HepG2 (cell line): Measurements from ENCODE around the gene CEP170. TPM values are rescaled to one million over a fixed set of nuclear protein-coding genes. Genes with fewer than 3 reads are reported as not detected.

Experiments
- ATAC-seq: fragments of 200-7000 bp; cut with Tn5 transposase; 3 replicates; pipeline ENCODE4 v1.9.1; 2020; ENCODE audit warnings: mild to moderate bottlenecking, moderate library complexity
- BruUV-seq: library from RNA; stranded (reverse); fragments of 400-500 nt; replicated peaks from 2 replicates; lab custom pipeline; 2021; lab: Mats Ljungman, UMichigan
- CTCF ChIA-PET: fragments of 300-600 bp; formaldehyde crosslinking; extraction: SDS; loops from one replicate; lab custom pipeline; 2021; ENCODE audit warnings: low total read pairs, inconsistent platforms, low intra/inter-chr PET ratio; lab: Yijun Ruan, JAX
- POLR2A ChIA-PET: fragments of 350-600 bp; sonication (Branson Sonifier 250); formaldehyde crosslinking; loops from one replicate; lab custom pipeline; 2020; ENCODE audit warnings: antibody characterized with exemption, inconsistent platforms; lab: Yijun Ruan, JAX
- DNase-seq: peaks from one replicate; pipeline ENCODE4 v3.0.0-alpha.2; 2015; ENCODE audit warnings: low spot score
- FAIRE-seq: peaks from 3 replicates; lab custom pipeline; 2011; peaks lifted over from hg19 to GRCh38; lab: Jason Lieb, UNC
- H2AFZ ChIP-seq: one replicate; pipeline ENCODE4 v1.6.1; 2011; ENCODE audit warnings: low read length, inconsistent platforms
- H3K27ac ChIP-seq: fragments of 300-600 bp; 3 replicates; pipeline ENCODE4 v1.8.0; 2011; ENCODE audit warnings: mixed run types, mild to moderate bottlenecking, mixed read lengths, low read length, inconsistent platforms; ENCODE audit not compliant: insufficient read depth; ENCODE audit errors: extremely low read length
- H3K27me3 ChIP-seq, 2 experiments: fragments of 200-600 bp in 1 of 2; 2 replicates in 1 of 2; 3 replicates in 1 of 2; pipeline versions ENCODE4 v1.6.0 to v1.8.0; 2011; ENCODE audit warnings: low read length in 2 of 2, mild to moderate bottlenecking in 2 of 2, moderate library complexity in 2 of 2, inconsistent platforms in 1 of 2; ENCODE audit not compliant: insufficient read depth in 2 of 2, control insufficient read depth in 1 of 2
- H3K36me3 ChIP-seq, 2 experiments: fragments of 200-600 bp in 1 of 2; replicated peaks in 1 of 2; 2 replicates in 1 of 2; 3 replicates in 1 of 2; pipeline versions ENCODE4 v1.5.1 to v1.8.0; 2011; ENCODE audit warnings: low read length in 2 of 2, inconsistent platforms in 1 of 2; ENCODE audit not compliant: insufficient read depth in 2 of 2, control insufficient read depth in 1 of 2
- H3K4me1 ChIP-seq: 2 replicates; pipeline ENCODE4 v1.5.1; 2012; ENCODE audit warnings: low read length, inconsistent platforms; ENCODE audit not compliant: insufficient read depth
- H3K4me2 ChIP-seq: 2 replicates; pipeline ENCODE4 v1.6.0; 2011; ENCODE audit warnings: low read depth, low read length, inconsistent platforms
- H3K4me3 ChIP-seq, 3 experiments: fragments of 200-600 bp in 1 of 3; sonication (generic), shearing (Covaris generic) in 1 of 3; replicated peaks in 1 of 3; 2 replicates each; pipeline ENCODE4 v1.5.1; 2011 to 2016; ENCODE audit warnings: low read length in 3 of 3, inconsistent platforms in 2 of 3, low read depth in 2 of 3, mild to moderate bottlenecking in 2 of 3, control low read depth in 1 of 3, mixed read lengths in 1 of 3; ENCODE audit not compliant: insufficient read depth in 1 of 3
- H3K79me2 ChIP-seq: one replicate; pipeline ENCODE4 v1.6.1; 2011; ENCODE audit warnings: low read length, inconsistent platforms; ENCODE audit not compliant: insufficient read depth
- H3K9ac ChIP-seq: 2 replicates; pipeline ENCODE4 v1.6.0; 2011; ENCODE audit warnings: mild to moderate bottlenecking, low read depth, low read length, inconsistent platforms; ENCODE audit not compliant: insufficient read depth
- H3K9me3 ChIP-seq: 2 replicates; pipeline ENCODE4 v1.5.1; 2012; ENCODE audit warnings: mild to moderate bottlenecking, low read length
- H4K20me1 ChIP-seq: 2 replicates; pipeline ENCODE4 v1.6.0; 2011; ENCODE audit warnings: inconsistent platforms, mild to moderate bottlenecking, low read length, moderate library complexity; ENCODE audit not compliant: insufficient read depth
- GMEB2 ChIP-seq: IDR thresholded peaks from 2 replicates; pipeline ENCODE4 v1.6.1; 2016; ENCODE audit warnings: missing biosample characterization, missing genetic modification reagents, low read depth
- KAT2B ChIP-seq: fragments of 150-350 bp; IDR thresholded peaks from 2 replicates; pipeline ENCODE4 v1.6.1; 2014; ENCODE audit warnings: low read depth, low read length, borderline replicate concordance
- KDM4B ChIP-seq: sonication (generic); formaldehyde crosslinking; IDR thresholded peaks from 2 replicates; pipeline ENCODE4 v1.4.0; 2020; ENCODE audit warnings: missing genetic modification reagents
- RNF219 ChIP-seq: sonication (generic); formaldehyde crosslinking; IDR thresholded peaks from 2 replicates; pipeline ENCODE4 v1.5.0; 2020; ENCODE audit warnings: mild to moderate bottlenecking, missing genetic modification reagents
- SMARCC2 ChIP-seq: fragments of 450-650 bp; IDR thresholded peaks from 2 replicates; pipeline ENCODE4 v1.6.1; 2017; ENCODE audit warnings: antibody characterized with exemption, mild to moderate bottlenecking
- YEATS4 ChIP-seq: sonication (generic); formaldehyde crosslinking; IDR thresholded peaks from 2 replicates; pipeline ENCODE4 v1.4.0; 2020; ENCODE audit warnings: missing genetic modification reagents, borderline replicate concordance
- ZNF180 ChIP-seq: sonication (generic); formaldehyde crosslinking; IDR thresholded peaks from 2 replicates; pipeline ENCODE4 v1.4.0; 2020; ENCODE audit warnings: low read depth, missing genetic modification reagents, borderline replicate concordance
- ZNF280D ChIP-seq: sonication (generic); formaldehyde crosslinking; IDR thresholded peaks from 2 replicates; pipeline ENCODE4 v1.5.1; 2020; ENCODE audit warnings: mild to moderate bottlenecking, missing genetic modification reagents
- ZNF510 ChIP-seq: sonication (generic); formaldehyde crosslinking; IDR thresholded peaks from 2 replicates; pipeline ENCODE4 v1.4.0; 2020; ENCODE audit warnings: low read depth, mild to moderate bottlenecking, missing genetic modification reagents
- ZNF775 ChIP-seq: sonication (generic); formaldehyde crosslinking; IDR thresholded peaks from 2 replicates; pipeline ENCODE4 v1.4.0; 2020; ENCODE audit warnings: missing genetic modification reagents, mild to moderate bottlenecking, moderate library complexity, borderline replicate concordance
- ZSCAN25 ChIP-seq: sonication (generic); formaldehyde crosslinking; IDR thresholded peaks from 2 replicates; pipeline ENCODE4 v1.8.0; 2022; ENCODE audit warnings: mild to moderate bottlenecking, missing genetic modification reagents
- WGBS: methylation state at CpG from one replicate; pipeline ENCODE4 v1.1.6; 2017; ENCODE audit warnings: low lambda C conversion rate; 5-methylcytosine and 5-hydroxymethylcytosine counted together
- in situ Hi-C: cut with HindIII; loops from 2 replicates; pipeline ENCODE4 v1.10.0; 2017; ENCODE audit warnings: low pct_unique_long_range_greater_than_20kb; ENCODE audit not compliant: extremely low pct_ligation_motif_present
- intact Hi-C: fragments of 100-400 bp; cut with micrococcal nuclease; formaldehyde crosslinking; loops from one replicate; pipeline ENCODE4 v1.10.0; 2022; ENCODE audit not compliant: unreplicated experiment
- polyA plus RNA-seq, 8 experiments: library from polyadenylated mRNA; depleted of rRNA in 3 of 8; stranded (reverse) in 7 of 8; unstranded in 1 of 8; fragments of >200 nt; fragmentation: Illumina TruSeq in 4 of 8; extraction: Trizol in 4 of 8; gene quantifications; 2 replicates each; pipeline versions ENCODE4 v1.2.1 to v1.2.3, GENCODE V29; 2011 to 2016; ENCODE audit warnings: low read depth in 4 of 8, missing spikeins in 1 of 8, mixed read lengths in 1 of 8; ENCODE audit not compliant: insufficient read depth in 1 of 8
- total RNA-seq, 5 experiments: library from RNA; depleted of rRNA; stranded (reverse); fragments of >200 nt; fragmentation: Illumina TruSeq; extraction: Trizol; gene quantifications; 2 replicates each; pipeline ENCODE4 v1.2.3, GENCODE V29; 2016; ENCODE audit warnings: low read depth in 1 of 5

CEP170 gene
- total and polyA plus RNA-seq, 2 of the 13 experiments (the other 11 are each of a cell fraction or from before 2014, with no cell fraction given): 23.0 to 28.6 TPM

GRCh38 chr1:243280571-243281129 is 25.6 kb upstream of the CEP170 start (continued):
- no peak for TF ChIP-seq RNF219 (CRISPR knock-in tag)
- TF ChIP-seq ZNF775: no peak
- no peak for TF ChIP-seq ZNF180 (CRISPR knock-in tag)
- no peak for TF ChIP-seq SMARCC2
- no peak for TF ChIP-seq YEATS4 (CRISPR knock-in tag)
- no peak for TF ChIP-seq ZNF280D
- TF ChIP-seq, all 625 proteins: peak for 0

GRCh38 chr1:243275316-243275715 is 20.2 kb upstream of the CEP170 start:
- WGBS: 89% methylated on average over 3 of the region's 3 CpGs
- Histone ChIP-seq H3K4me1 (no peaks in the 10 kb centered on the region; the same call in 1 of the 2 replicates), H3K4me2 (no peak overlapping the region), H3K9ac (no peak overlapping the region), H3K27ac (no peak overlapping the region), H3K36me3 (peaks cover 0 to 5% of the 10 kb centered on the region in 2 experiments; a peak in 1 of 5 replicates), H3K4me3 (no peak overlapping the region), H3K9me3 (no peaks in the 10 kb centered on the region), H3K79me2 (no peaks in the 10 kb centered on the region), H3K27me3 (no peaks in the 10 kb centered on the region), H4K20me1 (no peaks in the 10 kb centered on the region), H2AFZ (no peak overlapping the region)
- ATAC-seq: no peak
- no peak for DNase-seq
- FAIRE-seq: no peak
- no TSS peak for BruUV-seq
- ChIA-PET CTCF (no interaction called here), POLR2A (interaction anchor here (0.8 kb wide), 1 partner anchor 19 kb away, joined by 3 read pairs; the partner anchor contains the start of gene SDCCAG8)
- TF ChIP-seq KDM4B (CRISPR knock-in tag): no peak
- TF ChIP-seq ZNF510: no peak
- TF ChIP-seq ZSCAN25 (CRISPR knock-in tag): no peak
- no peak for TF ChIP-seq GMEB2 (CRISPR knock-in tag)
- TF ChIP-seq KAT2B: no peak
- in situ Hi-C loops: no loop called here
- intact Hi-C loops: no loop called here
